CD4-positive, alpha-beta T cell treated with Interleukin-10 for 1 hour (primary cell): Measurements from ENCODE around the gene NKX2-8.

ENCODE experiments used
- DNase-seq: peaks from one replicate; pipeline ENCODE4 v3.0.0-alpha.2; 2020

The NKX2-8 gene

DNA sequence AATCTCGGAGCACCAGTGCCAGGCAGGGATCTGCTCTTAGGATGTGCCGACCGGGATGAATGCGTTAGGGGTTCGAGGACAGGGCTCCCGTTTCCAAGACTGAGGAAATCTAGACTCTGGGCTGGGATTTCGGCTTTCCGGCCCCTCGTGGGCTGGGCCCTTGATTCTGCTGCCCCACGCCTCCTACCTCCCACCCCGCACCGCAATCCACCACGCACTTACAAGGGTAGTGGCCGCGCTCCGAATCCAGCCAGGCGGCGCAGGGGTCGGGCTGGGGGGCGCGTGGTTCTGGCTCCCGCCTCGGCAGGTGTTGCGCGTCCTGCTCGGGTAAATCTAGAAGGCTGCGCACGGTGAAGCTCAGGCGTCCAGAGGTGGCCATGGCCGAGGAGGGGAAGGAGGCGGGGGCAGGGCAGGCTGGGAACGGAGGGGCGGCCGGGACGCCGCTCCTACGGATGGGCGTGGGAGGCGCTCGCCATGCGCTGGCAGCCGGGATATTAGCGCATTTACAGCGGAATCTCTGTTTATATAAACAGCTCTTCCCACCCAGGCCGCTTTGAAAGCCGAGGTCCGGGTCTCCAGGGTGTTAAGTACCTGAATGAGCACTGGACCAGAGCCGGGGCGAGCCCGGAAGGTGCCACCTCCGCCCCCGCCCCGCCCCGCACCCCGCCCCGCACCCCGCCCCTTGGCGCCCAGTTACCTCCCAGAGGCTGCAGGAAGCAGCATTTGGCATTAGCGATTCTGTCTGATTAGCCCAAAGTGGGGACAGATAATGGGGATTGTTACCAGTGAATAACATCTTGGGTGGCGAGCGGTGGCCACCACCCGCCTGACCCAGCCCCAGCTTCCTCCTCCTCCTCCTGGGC, at the start of gene NKX2-8:
Gene NKX2-8, minus strand, starts transcription at position 604 of the 863 bp plus-strand sequence. Its CDS starts 225 bp downstream, at position 379.
- no peak for DNase-seq

DNA sequence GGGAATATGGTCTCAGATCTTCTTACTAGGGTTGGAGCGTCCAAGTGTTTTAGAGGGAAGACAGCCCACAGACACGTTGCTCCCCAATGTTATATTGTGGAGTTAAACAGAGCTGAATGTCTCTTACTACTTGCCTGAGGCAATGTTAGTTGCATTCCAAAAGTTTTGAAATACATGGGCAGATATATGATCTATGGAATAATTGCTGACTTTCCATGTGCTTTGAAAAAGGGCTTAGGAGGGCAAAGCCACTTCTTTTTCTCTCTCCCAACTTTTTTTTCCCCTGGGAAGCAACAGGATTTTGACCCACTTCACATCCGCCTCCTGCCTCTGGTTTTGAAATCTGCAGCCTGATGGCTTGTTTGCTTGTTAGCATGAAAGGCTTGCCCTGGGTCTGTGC, 45.6 kb upstream of the NKX2-8 start:
- DNase-seq: no peak

DNA sequence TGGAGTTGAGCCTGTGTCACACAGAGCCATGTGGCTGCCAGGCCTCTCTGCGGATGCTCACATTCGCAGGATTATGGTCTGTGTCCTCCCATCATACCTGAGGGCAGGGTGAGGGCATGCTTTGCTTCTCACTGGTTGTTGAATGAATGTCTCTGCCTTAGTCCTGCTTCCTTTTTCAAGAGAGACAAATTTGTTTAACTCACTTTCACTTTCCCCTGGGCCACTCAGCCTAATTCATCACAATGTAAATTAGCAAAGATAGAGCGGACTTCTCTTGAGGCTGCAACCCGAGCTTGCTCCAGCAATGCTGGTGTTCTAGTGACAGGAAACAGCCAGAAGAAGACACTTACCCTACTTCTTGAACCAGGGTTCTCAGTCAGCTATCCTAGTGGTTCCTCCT, 43.7 kb upstream of the NKX2-8 start:
- no peak for DNase-seq

DNA sequence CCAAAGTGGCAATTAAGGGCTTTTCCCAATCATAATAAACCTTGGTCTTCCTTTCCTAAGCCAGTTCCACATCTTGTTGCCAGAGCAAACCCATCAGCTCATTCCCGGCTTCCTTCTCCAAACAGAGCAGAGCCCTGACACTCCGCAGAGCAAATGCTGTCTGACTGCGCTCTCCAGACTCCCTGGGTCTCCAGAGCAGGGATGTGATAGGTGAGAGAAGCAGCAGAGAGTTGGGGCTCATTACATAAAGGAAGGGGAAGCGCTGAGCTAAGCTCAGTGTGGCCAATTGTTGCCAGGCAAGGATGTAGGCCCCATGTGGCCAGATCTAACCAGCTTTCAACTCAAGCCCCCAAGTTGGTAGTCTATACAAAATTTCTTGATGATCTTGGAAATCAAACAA, 43.0 kb upstream of the NKX2-8 start:
- no peak for DNase-seq

DNA sequence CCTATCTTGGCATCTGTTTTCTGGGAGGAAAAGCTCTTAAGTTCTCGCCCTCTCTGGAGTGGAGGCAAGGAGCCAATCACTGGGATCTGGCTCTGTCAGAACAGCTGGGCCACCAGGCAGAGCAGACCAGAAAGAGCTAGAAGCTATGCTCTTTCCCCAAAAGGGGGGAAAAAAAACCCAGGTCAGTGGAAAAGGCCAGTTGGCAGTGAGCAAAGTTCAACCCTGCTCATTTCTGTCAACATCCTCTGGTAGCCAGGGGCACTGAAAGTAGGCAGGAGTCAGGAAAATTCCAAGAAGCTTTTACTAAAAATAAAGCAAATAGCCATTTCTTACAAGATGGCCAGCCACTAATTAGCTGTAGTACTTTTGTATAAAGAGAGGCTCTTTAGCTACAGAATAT, 42.6 kb upstream of the NKX2-8 start:
- no peak for DNase-seq

DNA sequence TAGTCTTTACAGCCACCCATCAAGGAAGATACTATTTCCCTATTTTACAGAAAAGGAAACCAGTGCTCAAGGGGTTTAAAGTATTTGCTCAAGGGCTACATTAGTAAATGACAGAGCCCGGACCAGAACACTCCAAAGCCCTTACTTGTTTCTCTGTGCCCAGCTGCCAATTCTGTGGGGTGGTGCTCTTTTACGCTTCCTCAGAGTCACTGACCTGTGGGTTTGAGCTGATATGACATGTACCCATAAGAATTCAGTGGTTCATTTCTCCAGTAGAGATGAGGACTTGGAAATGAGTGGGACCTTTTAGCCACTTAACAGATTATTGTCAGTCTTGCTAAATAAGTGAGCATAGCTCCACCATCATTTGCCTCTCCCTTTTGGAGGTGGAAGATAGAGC, 37.4 kb upstream of the NKX2-8 start:
- no peak for DNase-seq

DNA sequence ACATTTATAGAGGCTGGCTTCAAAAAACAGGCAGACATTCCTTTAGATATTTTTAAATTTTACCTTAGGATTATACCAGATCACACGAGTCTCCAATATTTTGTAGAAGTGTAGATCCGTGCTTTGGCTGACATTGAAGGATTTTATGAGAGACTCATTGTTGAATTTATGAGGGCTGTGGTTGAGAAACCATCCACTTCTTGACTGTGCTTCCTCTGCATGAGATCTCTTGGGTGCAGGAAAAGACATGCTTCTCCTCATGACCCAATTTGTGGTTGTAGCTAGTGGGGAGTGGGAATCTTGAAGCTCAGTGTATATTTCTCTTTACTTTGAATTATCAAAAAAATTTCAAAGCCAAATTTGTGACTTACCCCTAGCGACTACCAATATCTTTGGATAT, 36.7 kb upstream of the NKX2-8 start:
- DNase-seq: no peak

DNA sequence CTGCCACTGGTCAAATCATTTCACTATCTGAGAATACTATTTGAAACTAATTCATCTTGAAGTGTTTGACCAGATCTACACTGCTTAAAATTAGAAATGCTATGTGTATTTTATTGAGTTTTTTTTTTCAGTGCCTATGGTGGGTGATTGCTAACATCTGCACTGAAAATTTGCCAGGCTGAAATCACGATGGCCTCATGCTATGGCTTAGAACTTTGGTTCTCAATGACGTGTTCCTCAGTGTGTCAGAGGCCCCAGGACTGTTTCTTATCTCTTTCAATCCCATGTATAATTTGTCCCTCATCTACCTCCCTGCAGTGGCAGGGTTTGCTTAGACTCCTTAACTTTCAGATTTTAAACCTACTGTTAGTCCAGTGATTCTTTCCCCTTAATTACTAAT, 36.2 kb upstream of the NKX2-8 start:
- no peak for DNase-seq

DNA sequence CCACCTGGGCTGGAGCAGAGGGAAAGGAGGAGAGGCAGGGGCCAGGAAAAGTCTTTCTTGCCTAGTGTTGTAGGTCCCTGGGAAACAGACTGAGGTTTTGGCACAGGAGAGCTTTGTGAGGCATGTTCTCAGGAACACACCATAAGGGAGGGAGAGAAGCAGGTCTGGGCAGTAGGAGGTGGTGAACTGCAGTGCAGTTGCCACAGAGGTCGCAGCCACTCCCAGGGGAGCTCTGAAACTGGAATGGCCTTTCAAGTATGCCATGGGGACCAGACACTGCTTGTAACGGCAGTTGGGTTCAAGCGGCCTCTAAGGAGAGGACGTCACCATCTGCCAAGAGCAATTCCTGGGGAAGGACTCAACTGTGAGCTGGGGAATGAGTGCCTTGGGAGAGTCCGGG, 35.4 kb upstream of the NKX2-8 start:
- DNase-seq: no peak

DNA sequence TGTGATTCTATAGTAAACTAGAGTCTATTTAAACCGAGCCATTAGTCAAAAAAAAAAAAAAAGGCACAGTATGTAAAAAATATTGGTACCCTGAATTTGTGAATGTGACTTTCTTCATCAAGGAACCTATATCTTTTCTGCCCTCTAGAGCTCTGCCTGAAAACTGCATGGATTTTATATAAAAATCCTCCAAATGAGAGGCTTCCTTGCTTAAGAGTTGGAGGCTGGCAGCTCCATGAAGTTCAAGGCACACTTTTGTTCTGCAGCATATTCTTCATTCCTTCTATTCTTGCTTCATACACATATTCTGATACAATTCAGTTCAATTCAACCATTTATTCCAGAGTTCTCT, 23.1 kb upstream of the NKX2-8 start:
- DNase-seq: no peak

DNA sequence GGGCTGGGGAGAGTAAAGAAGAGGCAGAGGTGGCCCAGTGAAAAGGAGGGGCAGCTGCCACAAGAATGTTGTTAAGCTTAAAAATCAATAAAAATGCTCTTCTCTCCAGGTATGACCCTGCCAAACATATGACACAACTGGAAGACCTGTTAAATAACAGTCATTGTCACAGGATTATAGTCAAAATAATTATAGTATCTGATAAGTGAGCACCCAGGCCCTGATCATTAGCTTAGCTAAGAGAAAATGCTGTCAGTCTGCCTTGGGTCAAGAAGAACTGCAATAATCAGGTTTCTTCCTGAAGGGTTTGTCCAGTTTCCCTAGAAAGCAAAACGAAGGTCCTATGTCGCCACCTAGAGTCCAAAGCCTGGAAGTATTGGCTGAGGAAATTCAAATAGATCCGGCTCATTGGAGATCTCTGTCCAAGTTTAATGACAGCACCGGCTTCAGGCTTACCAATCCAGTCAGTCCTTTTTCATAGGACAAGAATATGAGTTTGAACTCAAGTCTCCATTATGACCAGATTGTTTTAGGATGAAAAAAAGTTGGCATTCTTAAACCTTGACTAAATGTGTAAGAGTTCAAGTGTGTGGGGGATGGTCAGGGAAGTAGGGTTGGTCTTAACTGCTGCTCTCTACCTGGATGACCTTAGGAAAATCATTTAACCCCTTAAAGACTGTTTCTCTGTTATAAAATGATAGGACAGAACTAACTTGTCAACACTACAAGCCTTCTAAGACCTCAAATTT, 22.5 kb upstream of the NKX2-8 start:
- peak; percentile 43 for DNase-seq

DNA sequence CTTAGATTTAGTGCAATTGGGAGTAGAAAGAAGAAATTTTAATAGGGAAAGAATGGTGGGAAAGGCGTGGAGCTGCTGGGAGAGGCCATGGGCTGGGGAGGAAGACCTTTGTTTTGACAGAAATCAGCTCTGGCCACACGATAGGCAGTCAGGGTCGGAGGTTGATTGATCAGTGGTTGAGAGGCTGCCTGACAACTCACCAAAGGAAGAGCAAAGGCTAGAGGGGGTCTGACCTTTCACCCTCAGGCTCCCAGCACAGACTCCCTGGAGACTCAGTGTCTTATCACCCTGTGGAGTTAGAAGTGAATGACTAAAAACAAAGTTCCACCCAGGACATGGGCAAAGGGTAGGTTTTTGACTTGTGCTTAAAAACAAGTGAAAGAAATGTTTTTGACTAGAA, 18.0 kb upstream of the NKX2-8 start:
- DNase-seq: no peak

DNA sequence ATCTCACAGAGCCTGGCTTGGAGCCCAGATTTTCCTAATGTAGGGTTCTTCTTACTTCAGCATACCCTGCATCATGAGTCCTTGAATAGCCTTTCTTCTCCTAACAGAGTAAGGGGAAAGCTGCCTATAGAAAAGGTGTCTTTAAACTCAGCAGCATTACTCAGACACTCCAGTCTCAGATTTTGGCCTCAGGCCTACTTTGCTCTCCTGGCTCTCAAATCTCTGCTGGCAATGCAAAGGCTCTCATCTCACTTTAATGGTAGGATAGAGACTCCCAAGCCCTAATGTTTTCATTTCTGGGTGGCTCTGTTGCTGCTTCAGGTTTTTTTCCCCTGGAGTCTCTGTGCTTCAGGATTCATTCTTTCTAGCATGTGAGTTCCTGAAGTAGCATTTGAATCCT, 9.1 kb upstream of the NKX2-8 start:
- DNase-seq: no peak

DNA sequence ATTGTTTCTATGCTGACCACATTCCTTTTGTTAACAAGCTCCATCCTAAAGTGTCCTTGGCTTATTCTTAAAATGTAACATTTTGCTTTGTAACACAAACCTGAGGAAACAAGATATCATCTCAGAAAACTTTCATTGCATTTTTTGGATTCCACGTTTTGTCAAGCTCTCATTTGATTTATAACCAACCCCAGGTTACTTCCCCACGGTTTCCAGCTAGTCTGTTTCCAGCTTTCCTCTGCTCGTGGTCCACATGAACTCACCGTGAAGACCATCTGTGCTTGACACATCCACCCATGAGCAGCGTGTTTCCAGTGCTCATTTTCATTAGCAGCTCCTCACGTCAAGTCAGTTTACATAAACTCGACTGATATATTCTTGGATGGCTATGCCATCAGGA, 6.4 kb upstream of the NKX2-8 start:
- no peak for DNase-seq

DNA sequence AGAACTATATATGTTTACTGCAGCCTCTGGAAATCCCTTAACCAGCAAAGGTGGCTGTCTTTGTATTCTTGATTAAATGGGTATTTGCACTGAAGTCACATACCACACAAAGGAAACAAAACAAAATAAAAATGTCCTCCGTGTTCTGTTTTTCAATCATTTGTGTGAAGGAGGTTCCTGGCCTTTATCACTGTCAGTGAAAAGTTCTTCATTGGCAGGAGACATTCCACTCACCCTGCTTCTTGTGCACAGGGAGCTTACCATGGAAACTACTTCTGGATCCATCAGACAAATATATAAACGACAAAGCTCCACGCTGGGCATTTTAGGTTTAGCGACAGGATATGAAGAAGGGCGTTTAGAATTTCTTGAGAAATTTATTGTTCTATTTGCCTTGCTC, 5.7 kb upstream of the NKX2-8 start:
- DNase-seq: no peak

DNA sequence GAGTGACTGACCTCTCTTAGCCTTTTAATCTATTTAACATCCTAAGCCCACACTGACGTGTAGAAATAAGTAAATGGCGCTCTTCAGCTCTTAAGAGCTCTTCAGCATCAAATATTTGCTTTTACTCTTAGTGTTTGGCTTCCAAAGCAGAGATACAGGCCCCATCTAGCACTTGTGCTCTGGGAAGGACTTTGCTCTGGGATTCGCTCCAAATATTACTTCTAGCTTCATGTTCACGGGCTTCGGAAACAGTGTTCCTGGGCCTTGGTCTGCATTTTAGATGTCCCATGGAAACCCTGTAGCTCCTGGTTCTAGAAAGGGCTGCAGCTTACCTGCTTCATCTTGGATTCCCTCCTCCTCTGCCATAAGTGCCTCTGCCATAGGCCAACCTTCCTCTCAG, 2.7 kb upstream of the NKX2-8 start:
- DNase-seq: no peak

DNA sequence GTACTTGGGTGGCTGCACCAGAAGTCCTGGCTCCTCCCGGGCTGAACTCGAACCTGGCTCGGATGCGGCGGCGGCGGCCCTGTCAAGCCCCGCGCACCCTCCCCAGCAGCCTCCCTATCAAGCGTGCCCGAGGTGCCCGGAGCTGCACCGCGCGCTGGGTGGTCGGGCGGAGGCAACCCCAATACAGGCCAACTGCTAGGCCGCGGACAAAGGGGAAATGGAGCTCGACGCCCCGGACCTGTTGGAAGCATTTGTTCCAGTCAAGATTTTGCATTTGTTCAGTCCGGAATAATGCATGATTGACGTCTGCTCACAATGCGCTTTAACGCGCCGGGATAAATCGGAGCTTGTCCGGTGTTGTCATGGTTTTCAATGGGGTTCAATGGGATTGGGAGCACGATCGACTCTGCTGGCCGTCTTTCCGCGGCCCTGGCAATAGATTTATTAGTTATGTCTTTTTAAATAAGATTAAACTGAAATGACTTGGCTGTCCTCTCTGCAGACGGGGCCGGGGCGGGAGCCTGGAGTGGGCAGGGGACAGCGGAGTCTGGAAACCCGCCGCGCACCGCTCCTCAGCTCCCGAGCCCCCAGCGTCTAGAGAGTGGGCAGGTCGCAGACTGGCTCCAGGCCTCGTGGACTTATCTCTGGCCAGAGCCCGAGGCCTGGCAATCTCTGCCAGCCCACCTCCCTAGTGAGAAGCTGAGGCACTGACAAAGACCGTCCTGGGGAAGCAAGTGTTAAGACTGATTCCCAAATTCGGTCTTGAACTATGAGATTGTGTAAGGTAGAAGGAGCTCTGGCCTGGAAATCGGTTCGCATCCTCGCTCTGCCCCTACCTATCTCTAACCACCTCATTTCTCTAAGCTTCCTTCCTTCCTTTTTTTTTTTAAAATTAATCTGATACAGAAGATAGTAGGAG, 1.7 kb upstream of the NKX2-8 start:
- no peak for DNase-seq

DNA sequence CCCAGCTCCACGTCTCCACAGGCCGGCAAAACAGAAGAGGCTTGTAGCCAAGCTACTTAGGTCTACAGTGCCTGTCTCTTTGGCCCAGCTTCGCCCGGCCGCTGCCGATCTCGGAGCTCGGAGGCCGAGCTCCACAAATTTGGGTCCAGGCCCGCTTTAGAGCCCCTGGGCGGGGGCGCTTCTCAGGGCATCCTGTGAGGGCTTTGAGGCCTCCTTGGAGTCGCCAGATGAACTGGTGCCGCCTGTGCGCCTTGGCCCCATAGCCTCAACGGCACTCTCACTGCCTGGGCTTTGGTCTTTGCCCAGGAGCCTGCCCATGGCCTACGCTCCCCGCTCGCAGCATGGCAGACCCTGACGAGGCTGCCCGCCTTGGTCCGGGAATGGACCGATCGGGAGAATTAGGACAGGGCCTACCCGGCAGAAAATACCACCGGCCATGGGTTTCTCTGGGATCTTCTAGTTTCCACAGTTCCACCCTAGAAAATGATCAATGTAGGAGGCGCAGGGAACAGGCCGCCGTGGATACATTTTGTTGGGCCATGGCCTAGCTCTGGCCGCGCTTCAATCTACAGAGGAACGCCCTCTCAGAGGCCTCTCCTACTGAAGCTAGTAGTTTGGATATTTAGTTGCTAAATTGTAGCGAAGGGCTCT, 953 bp upstream of the NKX2-8 start:
- DNase-seq: no peak

DNA sequence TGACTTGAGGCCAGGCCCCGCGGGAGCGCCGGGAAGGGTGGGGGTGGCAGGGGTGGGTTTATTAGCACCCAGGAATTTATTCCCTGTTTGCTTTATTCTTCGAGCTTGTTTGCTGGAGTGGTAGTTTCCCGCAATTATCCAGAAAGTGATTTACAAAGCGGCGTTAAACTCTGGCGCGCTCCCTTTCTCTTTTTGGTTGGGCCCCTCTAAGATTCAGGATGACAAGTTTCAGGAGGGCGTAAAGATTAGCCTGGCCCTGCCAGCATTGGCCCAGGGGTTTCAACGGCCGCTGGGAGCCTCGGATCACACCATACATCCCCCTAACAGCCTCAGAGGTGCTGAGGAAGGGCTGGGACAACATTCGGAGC, 444 bp upstream of the NKX2-8 start:
- DNase-seq: no peak

DNA sequence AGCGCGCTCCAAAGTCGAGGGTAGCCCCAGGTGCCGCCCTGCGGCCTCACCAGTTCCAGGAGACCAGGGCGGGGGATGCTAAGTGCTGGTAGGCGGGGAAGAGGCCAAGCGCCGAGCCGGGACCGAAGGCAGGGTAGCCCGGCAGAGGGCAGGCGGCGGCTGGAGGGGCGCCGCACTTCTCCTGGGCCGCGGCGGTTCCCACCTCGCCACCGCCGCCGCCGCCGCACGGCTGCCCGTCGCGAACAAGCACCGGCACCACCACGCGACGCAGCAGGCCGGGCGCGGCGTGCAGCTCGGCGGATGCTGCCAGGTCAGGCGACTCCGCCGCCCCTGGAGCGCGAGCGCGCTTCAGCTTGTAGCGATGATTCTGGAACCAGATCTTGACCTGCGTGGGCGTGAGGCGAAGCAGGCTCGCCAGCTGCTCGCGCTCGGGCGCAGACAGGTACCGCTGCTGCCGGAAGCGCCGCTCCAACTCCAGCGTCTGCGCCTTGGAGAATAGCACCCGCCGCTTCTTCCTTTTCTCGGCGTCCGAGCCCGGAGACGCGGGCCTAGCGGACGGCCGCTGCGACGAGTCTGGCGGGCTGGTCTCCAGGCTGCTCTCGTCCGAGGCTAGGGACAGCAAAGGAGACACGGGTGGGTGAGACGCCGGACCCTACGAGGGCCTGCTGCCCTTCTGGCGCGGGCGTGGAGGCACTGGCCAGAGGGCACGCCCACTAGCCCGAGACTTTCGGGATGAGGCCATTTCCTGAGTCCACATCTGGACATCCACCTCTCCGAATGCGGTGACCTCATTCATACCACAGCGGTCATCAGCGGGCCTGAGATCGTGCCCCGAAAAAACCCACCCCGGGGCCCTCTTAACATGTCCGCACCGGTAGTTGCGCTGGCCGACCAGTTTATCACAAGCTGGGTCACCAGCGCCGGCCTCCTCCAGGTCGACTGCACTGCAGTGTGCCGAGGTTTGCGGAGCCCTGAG, 1.3 kb downstream of the NKX2-8 start:
- no peak for DNase-seq

DNA sequence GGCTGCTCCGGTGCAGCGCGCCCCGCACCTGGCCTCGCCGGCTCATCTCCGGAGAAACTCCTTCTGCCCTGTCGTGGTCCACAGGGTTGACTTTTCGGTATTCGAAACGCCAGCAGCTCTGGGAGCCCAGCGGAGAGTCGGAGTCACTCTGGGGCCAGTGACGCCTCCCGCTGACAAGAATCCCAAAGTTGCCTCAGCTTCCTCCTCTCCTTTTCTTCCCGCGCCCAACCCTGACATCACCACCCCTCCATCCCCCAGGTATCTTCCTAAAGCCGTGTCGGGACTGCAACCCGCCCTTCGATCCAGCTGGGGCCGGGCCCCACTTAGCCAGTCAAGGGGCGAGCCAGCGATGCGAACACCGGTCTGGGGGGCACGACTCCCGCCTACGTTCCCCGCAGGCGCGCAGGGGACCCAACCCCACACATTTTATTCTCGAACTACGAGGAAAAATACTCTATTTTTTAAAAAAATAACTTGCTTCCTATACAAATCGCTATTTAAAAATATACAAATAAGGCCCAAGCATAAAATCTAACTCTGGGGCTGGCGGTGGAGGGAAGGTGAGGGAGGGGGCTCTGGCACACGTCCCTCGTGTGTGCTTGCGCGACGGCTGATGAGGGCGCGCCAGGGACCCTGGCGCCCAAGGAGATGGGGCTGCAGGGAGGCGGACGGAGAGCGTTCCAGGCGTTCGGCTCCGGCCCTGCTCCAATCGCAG, 2.1 kb downstream of the NKX2-8 start:
- no peak for DNase-seq
